Medulla oblongata (tissue), 1 donor: ENCODE data around the gene ST6GALNAC5.
"Not testable (repeated sequence)": the region's sequence is repeated elsewhere in the genome, so short reads cannot be mapped to it uniquely, and the experiment has no call there.

Source experiments
- DNase-seq: peaks from one replicate; pipeline ENCODE4 v3.0.0-alpha.2; 2015; ENCODE audit errors: extremely low spot score

ST6GALNAC5 gene

DNA sequence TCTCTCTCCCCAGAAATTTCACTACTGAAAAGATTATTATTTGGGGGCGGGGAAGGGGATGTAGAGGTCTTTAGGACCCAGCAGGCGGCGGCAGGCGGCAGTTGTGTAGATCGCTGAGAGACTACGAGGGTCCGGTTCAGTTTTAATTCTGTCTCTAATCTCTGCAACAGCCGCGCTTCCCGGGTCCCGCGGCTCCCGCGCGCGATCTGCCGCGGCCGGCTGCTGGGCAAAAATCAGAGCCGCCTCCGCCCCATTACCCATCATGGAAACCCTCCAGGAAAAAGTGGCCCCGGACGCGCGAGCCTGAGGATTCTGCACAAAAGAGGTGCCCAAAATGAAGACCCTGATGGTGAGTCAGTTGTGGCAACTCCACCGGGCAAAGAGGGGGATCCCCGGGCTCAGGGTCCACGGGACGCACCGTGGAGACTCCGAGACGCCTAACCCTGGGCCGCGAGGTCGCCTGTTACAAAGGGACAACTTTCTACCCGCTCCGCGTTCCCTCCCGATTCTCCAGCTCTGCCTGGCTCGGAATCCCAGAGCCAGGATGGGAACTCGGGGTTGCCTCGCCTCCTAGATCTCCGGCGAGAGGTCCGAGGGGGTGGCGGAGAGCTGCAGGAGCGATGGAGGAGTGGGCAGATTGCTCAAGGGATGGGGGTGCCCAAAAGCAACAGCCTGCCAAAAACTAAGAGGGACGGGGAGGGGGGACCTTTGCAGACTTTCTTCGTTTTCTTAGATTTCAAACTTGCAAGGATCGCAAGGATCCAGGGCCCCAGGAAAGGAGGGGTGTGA is at the start of gene ST6GALNAC5:
Gene ST6GALNAC5, plus strand, starts transcription at position 139 of the 789 bp plus-strand sequence.
- no peak for DNase-seq

DNA sequence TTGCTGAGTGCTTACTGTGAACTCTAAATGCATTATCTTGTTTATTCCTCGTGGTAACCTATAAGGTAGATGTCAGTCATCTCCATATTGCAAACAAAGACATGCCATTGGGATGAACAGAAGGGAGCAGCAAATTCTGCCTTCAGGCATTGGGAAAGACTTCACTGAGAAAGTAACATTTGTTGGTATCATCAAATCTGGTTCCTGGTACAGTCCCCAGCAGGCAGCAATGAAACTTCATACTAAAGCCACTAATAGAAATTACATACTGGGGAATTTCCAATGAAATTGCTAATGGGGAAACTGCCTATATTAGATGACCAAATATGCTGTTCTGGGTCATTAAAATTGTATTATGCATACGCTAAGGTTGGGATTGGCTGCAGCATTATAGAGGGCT is 47.3 kb upstream of the ST6GALNAC5 start:
- DNase-seq = no peak

DNA sequence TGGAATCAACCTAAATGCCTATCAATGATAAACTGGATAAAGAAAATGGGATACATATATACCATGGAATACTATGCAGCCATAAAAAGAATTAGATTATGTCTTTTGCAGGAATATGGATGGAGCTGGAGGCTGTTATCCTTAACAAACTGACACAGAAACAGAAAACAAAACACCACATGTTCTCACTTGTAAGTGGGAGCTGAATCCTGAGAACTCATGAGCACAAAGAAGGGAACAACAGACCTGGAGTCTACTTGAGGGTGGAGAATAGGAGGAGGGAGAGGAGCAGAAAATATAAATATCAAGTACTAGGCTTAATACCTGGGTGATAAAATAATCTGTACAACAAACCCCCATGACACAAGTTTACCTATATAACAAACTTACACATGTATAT is 44.3 kb upstream of the ST6GALNAC5 start:
- DNase-seq = not testable (repeated sequence)

DNA sequence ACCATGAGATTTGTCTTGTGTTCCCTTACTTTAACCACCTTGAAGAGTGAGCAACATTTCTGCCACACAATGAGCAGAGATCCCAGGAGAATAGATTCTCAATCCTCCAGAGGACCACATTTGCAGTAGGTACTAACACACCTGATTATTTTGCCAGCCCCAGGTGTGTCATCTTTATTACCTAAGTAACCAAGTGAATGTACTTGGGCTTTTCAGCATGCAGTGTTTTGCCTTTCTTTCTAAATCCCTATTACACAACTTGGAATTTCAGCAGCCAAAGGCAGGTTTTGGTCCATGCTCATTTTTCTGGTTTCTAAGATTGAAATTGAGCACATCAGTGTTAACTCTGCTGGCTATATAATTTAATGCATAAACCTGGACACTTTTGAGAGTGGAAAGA is 43.2 kb upstream of the ST6GALNAC5 start:
- DNase-seq = no peak

DNA sequence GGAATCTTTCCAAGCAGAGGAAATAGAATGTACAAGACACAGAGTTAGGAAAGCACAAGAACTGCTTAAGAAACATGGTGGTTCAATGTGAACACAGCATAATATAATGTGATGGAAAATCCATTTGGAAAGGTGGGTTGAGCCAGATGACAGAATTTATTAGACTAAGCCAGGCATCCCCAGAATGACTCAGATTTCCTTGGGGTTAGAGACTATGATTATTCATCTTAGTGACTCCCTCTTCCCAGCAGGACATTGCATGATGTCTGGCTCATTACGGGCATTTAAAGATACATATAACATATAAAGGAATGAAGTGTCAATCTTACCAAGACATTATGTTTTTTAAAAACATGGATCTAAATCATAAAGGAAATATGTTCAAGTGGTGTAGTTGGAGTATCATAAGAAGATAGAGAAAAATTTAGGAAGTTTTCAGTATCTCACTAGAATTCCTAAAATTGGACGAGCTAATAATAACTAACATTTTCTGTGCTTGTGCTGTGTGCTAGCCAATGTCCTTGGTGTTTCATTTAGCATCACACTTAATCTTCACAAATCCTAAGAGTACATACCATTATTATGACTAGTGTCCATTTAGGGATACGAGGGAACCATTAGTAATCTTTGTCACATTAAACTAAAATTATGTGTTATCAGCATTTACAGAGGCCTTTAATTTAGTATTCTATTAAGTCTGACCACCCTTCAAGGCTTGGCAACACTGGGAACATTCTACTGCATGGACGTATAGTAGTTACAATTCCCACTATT is 41.0 kb upstream of the ST6GALNAC5 start:
- no peak for DNase-seq

DNA sequence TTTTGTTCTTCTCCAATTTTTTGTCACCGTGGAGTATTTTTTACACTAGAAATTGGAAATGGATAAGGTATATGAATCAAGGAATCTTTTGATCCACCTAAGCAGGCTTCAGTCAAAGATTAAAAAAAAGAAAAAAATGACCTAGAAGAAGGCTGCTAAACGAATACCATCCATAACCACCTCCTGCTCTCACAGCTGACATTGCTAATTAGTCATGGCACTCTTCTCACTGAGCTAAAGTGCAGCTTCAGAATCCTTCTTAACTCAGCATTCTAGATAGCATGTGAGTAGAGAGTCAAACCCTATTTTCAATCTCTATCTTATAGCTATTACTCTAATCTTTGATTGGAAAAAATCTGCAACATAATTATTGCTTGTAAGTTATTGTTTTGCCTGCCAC is 40.2 kb upstream of the ST6GALNAC5 start:
- no peak for DNase-seq

DNA sequence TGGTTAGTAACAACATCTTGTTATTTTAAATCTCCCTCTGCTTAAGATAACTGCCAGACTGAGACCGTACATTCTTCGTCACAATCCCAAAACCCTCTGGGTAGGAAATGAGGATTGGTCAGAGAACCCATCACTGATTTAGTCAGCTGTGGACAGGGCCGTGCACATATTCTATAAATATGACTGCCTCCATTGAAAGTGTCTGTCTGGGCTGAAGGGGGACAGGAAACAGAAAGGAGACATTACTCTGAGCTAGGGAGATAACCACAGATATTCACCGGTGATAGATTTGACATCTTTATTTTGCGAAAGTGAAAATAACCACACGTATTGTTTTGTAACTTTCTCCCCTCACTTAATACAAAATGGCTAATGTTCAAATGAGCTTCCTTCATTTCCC is 36.9 kb upstream of the ST6GALNAC5 start:
- no peak for DNase-seq

DNA sequence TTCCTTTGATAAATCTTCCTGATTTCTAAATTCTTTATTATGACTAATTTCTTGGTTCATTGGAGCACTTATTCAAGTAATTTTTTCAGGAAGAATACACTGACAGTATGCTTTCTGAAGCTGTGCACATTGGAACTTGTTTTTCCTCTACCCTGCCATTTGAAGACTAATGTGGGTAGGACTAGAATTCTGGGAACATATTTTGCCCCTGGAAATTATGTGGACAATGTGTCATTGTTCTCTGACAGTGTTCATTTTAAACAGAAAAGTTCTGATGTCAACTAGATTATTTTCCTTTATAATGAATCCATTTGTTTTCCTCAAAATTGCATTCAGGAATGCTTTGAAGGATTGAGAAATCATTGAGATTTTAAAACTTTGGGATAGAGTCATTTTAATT is 34.8 kb upstream of the ST6GALNAC5 start:
- DNase-seq = no peak

DNA sequence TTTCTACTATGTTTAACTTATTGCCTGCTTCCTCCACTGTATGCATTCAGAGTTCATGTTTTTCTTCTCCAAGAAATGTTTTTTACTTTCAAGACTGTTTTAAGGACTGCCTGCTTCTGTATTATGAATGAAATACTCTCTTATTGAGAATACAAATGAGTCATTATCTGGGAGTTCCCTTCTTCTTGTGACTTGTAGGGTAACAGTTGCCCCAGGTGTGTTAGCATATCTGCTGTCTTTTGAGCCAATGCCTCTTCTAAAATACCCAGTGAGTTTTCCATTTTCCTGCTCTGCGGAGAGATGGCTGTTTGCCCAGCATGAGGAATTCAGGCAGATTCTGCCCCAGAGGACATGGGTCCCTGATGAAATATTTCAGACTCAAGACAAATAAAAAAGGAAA is 34.1 kb upstream of the ST6GALNAC5 start:
- no peak for DNase-seq

DNA sequence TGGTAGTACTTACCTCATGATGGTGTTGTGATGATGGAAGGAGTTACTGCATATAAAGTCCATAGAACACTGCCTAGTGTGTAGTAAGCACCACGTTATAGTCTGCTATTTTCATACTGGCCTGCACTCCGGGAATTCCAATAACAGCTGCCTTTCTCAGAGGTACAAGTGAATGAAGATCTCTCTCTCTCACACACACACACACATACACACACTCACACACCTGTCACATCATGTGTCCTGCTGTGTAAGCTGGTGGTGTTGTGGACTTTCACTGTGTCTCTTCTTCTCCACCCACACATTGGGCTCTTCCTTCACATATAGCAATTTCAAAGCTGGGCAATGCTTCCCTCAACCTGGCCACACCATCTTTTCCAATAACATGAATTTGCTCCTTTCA is 33.4 kb upstream of the ST6GALNAC5 start:
- no peak for DNase-seq

DNA sequence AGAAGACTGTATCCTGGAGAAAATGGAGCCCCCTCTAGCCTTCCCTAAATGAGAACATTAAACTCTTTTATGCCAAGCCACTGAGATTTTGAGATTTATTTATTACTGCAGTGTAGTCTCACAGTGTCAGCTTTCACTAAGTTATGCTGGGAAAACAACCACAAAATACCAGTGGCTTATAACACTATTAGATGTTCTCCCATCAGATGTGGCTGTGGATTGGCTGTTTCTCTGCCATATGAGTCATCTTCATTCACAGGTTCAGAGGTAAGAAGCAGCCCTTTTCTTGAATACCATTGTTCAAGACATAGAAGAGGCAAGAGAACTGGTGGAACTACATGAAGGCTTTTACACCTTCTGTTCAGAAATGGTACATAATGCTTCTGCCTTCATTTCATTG is 32.1 kb upstream of the ST6GALNAC5 start:
- DNase-seq = no peak

DNA sequence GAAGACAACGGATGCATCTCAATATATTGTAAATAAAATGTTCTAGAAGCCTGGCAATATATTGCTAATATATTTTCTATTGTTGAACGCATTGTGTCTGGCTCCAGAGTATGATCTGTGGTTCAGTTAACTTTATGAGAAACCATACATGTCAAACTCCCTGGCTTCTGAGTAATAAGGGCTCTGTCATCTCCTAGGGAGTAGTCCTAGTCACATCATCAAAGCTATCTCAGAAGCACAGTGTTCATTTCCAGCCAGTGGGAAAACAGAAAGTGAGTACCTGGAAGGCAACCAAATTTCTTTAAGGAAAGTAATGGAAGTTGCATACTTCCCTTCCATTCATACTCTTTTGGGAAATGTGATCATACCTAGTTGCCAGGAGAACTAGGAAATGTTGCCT is 27.0 kb upstream of the ST6GALNAC5 start:
- DNase-seq = no peak

DNA sequence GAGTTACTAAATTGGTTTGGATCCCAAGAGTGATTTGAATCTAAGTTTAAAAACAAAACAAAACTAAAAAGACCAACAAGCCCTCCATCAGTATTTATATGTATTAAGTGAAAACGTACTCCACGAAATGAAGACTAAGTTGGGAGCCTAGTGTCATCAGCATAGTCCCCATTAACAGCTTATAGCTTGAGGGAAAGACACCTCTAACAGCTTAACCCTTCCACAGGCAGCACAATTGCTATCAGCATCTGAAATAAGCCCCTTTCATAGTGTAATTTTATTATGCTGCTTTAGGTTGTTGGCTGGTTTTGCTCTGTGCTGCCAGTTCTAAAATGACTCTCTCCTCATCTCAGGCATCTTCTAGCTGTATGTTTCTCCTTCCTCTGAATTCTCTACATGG is 25.8 kb upstream of the ST6GALNAC5 start:
- no peak for DNase-seq

DNA sequence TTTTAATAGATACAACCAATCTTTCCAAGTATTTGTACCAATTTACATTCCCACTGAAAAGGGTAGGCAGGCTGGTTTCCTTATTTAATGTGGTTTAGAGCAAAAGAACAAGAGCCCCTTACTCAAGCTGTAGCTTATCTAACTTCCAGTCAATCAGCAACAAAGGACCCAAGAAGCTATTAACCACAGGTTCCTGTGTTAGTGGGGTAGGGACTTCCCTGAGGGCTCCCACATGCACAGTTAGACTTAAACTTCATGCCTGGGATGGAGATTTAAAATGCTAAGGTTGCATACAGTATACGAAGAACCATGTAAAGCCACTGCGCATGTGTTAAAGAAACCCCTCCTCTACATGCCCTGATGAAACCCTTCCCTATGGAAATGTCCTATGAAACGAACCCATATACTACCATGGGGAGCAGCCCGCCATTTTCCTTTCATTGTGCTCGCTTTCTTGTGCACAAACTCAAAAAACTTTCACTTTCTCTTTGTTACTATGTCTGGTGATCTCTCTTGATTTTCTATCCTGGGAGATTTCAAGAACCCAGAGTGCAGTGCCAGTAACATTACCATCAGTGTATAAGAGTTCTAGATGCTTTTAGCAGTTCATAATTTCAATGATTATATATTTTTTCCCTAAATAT is 23.3 kb upstream of the ST6GALNAC5 start:
- no peak for DNase-seq

DNA sequence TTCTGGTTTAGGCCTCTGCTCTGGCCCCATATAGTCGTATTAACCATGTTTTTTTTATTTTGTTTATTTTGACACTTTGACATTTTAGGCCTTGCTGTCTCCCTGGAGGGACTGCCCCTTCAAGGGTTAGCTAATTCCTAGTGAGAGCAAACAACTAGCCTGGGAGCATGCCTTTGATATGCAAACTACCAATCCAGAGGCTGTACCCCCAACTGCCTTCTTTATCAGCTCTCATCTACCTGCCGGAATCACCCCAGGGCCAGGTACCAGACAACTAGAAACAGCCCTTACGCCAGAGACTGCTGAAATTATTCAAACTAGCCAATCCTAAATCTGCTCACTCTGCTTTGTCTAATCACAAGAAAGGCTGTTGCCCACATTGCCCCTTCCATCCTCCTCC is 13.0 kb upstream of the ST6GALNAC5 start:
- no peak for DNase-seq

DNA sequence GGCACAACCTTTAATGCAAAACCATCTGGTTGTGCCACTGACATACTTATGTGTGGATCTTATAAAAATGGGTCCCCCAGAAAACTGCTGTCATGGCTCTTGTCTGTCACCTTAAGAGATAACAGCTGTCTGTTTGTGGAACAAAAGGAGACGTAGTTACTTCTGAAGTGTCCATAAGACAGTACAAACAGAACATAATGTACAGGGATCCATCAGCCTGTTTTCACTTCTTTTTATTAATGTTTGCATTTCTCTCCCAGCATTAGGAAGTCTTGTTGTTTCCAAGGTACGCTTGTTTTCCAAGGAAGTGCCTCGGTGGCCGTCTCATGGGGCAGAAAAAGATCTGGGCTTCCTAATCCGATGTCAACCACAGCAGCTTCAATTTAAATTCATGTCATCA is 11.2 kb upstream of the ST6GALNAC5 start:
- DNase-seq = no peak

DNA sequence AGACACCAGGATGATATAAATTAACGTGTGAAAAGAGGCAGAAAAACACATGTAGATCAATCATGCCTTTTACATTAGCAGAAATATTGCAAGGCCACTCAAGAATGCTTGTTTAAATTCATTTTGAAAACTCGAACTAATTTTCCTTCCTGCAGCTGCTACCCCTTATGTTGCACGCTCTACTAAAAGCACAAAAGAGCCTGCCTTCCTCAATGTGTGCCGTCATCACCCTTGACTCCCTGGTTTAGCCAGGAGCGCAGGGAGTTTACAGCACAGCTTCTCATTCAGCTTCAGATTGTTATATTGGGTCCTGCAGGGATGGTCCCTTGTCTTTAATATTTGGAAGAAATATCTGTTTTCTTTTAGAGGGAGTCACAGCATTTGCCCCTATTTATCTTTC is 10.1 kb upstream of the ST6GALNAC5 start:
- no peak for DNase-seq

DNA sequence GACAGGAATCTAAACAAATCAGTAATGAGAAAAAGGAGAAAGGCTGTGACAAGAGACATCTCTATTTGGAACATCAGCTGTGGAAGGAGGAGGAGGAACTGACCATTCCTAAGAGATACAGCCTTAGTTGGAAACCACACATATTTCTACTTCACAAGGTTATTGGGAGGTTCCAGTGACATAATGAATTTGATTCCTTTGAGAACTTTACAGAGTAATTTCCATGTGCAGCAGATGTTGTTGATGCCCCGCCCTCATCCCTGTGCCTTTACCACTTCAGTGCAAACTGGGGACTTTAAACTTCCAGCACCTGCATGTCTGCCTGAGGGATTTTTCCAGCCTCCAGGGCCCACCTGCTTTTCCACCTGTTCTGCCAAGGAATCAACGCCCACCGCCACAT is 9.3 kb upstream of the ST6GALNAC5 start:
- no peak for DNase-seq

DNA sequence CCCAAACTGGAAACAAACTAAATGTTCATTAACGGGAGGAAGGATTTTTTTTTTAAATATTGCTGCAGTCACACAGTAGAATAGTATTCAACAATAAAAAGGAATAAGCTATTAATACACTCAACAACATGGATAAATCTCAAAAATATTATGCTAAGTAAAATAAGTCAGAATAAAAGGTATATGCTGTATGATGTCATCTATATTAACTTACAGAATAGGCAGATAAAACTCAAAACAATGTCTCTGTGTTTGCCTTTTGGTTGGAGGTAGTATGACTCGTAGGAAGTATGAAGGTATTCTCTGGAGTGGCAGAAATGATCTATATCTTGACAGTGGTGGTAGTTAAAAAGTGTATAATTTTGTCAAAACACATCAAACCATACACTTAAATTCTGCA is 6.1 kb upstream of the ST6GALNAC5 start:
- DNase-seq = no peak

DNA sequence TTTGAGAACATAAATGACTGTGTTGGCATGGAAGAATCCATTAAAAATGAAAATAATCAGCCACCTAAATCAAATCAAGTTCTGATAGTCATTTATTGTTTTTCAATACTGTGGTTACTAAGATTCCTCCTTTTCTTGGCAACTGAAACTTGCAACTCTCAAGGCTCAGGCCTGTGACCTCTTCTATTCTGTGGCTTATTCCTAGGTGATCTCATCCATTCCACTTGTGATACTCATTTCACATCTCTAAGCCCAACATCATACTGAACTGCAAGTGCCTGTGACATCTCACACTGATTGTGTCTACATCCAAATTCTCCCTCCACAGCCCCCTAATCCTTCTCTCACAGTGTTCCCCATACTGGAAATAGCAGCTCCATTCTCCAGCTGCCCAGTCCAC is 4.8 kb upstream of the ST6GALNAC5 start:
- DNase-seq = no peak

DNA sequence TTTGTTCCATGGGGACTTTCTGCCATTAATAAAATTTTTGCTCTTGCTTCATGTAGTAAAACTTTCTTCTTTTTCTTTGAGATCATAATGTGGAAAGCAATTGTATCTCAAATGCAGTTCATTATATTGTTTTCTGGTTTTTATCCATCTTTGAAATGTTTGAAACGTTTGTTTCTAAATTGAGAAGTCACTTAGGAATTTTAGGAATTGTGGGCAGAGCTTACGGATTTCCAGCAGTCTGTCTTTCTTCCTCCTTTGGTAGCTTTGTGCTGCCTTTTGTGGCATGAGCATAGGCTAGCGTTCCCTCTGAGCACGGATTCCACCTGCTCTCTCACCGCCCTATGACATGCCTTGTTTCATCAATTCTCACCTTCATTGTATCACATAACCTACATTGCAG is 2.9 kb upstream of the ST6GALNAC5 start:
- DNase-seq = no peak

DNA sequence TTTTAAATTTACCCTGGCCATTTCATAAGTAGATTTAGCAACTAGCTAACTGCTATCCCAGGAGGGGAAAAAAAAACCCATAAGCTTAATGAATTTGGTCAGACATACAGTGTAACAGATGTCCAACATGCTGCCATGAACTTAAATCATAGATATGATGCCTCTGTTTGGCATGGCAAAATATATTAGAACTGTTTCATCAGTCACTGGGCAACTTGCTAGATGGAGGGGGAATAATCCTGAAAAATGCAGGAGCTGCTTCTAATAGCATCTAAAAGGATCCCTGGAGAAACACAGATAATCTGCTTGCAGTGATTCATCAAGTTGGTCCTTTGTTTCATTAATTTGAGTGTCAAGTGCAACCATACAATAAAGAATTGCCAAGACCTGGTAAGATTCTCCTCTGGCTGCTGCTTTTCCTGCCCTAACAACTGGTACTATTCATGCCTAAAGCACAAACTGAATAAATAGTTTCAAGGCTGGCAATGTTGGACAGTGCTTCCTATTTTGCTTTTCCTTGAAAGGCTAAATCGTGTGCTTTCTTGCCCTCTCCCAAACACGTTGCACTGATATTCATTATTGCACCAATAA is 1.5 kb upstream of the ST6GALNAC5 start:
- DNase-seq = peak; percentile 6
